HUES6 (cell line): ENCODE measurements around the gene AOPEP.

ENCODE experiments used
- H3K27ac ChIP-seq: 2 replicates; pipeline ENCODE4 v1.7.0; 2013; ENCODE audit warnings: low read depth, mild to moderate bottlenecking, low read length, inconsistent platforms
- H3K27me3 ChIP-seq: 2 replicates; pipeline ENCODE4 v1.6.1; 2013; ENCODE audit warnings: low read length; ENCODE audit not compliant: control insufficient read depth, insufficient read depth
- H3K36me3 ChIP-seq: 2 replicates; pipeline ENCODE4 v1.6.1; 2013; ENCODE audit warnings: low read length; ENCODE audit not compliant: control insufficient read depth, insufficient read depth
- H3K4me1 ChIP-seq: 2 replicates; pipeline ENCODE4 v1.6.1; 2013; ENCODE audit warnings: low read length; ENCODE audit not compliant: control insufficient read depth, insufficient read depth
- H3K4me3 ChIP-seq: 2 replicates; pipeline ENCODE4 v1.5.1; 2013; ENCODE audit warnings: low read depth, low read length
- H3K9ac ChIP-seq: one replicate; pipeline ENCODE4 v1.6.1; 2013; ENCODE audit warnings: mild to moderate bottlenecking, low read length
- H3K9me3 ChIP-seq: 2 replicates; pipeline ENCODE4 v1.6.1; 2013; ENCODE audit warnings: low read depth, low read length; ENCODE audit not compliant: control insufficient read depth, insufficient read depth

The AOPEP gene

DNA sequence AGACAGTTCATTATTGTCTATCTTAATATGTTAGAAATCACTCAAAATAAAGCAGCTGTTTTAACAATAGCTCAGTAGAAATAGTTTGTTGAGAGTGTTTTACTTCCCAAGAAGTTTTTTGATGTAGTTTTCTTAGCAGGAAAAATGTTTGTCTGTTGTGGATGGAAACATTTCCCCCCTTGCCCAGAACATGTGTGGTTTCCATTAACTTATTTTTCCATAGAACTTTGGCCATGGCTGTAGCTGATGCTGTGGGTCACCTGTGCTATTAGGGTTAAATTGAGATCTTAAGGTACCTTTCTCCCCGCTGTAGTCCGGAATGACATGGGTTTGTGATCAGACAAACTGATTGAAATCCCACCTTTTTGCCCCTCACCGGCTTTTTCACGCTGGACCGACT lies 296.2 kb downstream of the AOPEP start:
- no peaks in the 10 kb centered on the region for H3K9me3 ChIP-seq

DNA sequence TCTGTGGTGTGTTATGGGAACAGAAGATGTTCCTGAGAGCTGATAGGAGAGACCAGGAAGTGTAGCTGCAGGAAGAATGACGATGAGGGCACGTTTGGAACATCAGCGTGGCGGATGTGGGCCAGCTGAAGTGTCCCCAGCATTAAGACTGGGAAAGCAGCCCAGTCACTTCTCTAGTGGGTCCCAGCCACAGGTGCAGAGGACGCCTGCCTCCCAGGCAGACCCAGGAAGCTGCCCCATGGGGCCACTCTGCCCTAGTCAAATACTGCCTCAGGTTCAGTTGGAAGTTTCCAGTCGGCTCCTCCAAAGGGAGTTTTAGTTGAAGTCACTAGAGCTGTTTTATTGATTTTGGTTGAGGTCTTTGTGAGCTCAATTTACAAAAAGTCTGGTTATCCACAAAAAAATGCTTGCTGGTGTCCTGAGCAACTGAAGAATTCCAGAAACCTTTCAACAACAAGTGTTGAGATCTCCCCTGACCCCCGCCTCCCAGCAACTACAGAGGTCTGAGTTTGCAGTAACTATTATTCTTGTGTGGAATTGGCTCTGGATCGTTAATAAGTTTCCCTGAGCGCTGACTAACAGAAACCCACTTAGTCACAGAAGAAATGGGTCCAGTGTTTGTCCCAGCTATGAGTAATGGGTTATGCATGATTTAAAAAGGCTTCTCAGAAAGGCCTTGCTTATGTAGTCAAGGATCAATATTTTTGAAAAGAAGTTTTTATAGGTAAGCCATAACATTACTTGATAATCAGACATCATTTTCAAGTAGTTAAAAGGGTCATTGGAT lies 296.9 kb downstream of the AOPEP start:
- Histone ChIP-seq H3K4me1 (peaks cover 7% of the 10 kb centered on the region; the same call in 1 of the 2 replicates), H3K9ac (no peak overlapping the region), H3K9me3 (no peaks in the 10 kb centered on the region), H3K4me3 (no peak overlapping the region), H3K27me3 (no peaks in the 10 kb centered on the region), H3K27ac (no peak overlapping the region), H3K36me3 (peaks cover 4% of the 10 kb centered on the region; the same call in 1 of the 2 replicates)

More for the DNA sequence above, 296.2 kb downstream of the AOPEP start:
- no peak overlapping the region for H3K27ac ChIP-seq
- H3K9ac ChIP-seq, result no peak overlapping the region
- H3K36me3 ChIP-seq, result peaks cover 4% of the 10 kb centered on the region; the same call in 1 of the 2 replicates
- no peak overlapping the region for H3K4me3 ChIP-seq
- no peaks in the 10 kb centered on the region for H3K27me3 ChIP-seq
- H3K4me1 ChIP-seq, result peaks cover 8% of the 10 kb centered on the region; the same call in 1 of the 2 replicates

DNA sequence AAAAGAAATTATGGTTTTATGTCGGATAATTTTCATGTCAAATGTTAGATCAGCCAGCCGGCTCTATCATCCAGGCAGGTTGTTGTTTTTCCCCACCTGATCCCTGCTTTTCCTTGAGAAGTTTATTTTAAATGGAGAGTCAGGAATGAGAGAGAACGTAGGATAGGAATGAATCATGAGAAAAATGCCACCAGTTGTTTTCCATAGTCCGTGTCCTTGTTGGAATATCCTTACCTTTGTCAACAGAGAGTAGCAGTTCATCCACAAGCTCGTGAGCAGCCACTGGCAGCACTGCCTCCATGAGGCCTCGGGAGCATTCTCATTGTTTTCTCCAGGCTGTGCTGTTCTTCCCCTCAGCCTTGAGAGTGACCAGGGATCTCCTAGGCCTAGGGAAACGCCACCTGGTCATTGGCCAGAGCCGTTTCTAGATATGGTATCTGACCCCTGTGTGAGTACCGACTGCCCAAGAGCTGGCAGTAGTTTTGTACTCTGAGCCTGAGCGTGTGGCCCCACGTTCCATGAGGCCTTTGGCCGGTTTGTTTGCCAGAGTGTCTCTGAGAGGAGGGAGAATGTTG lies 297.7 kb downstream of the AOPEP start:
- no peak overlapping the region for H3K4me3 ChIP-seq
- no peaks in the 10 kb centered on the region for H3K9me3 ChIP-seq
- 0 out of 2 replicates have a peak, but pooled peaks cover 4% of the 10 kb centered on the region for H3K4me1 ChIP-seq
- no peak overlapping the region for H3K9ac ChIP-seq
- no peak overlapping the region for H3K27ac ChIP-seq
- no peaks in the 10 kb centered on the region for H3K27me3 ChIP-seq
- H3K36me3 ChIP-seq, result peaks cover 4% of the 10 kb centered on the region; the same call in 1 of the 2 replicates

DNA sequence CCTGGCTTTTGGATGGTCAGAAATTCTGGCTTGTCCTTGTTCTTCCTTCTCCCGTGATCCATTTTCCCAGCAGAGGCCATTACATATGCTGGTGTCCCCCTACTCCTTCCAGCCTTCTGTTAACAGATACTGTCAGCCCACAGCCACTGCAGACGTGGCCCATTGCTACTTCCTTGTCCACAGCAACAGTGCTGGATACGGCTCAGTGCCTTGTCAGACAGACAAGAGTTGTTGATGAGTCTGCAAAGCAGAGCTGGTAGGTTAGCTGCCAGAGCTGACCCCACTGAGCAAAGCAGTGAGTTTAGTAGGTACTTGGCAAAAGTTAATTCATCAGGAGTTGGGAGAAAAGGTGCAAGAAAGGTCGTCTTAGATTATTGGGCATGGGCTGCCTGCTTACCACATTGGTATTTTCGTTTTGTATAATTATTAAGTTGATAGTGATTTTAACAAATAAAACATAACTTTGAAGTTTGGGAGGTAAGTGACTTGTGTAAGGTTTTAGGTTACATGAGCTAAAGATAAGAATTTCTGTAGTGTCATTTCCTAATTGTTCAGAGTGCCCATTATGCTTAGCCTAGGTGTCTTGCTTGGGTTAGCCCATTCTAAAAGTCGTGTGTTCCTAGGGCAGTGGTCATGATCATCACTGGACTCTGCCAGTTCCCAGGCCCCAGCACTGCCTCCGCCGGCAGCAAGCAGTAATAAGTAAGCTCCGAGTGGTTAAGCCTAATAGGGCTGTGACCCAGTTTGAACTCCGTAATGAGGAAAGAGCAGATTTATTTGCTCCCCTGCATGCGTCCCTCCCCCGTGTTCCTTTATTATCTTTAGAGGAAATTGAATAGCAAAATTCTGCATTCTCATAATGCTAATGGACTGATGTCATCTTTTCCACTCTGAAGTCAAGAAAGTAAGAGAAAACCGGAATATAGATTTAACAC lies 299.0 kb downstream of the AOPEP start:
- no peak overlapping the region for H3K4me3 ChIP-seq
- 0 out of 2 replicates have a peak, but pooled peaks cover 4% of the 10 kb centered on the region for H3K4me1 ChIP-seq
- no peaks in the 10 kb centered on the region for H3K9me3 ChIP-seq
- no peaks in the 10 kb centered on the region for H3K36me3 ChIP-seq
- H3K9ac ChIP-seq, result no peak overlapping the region
- no peak overlapping the region for H3K27ac ChIP-seq
- H3K27me3 ChIP-seq, result no peaks in the 10 kb centered on the region

DNA sequence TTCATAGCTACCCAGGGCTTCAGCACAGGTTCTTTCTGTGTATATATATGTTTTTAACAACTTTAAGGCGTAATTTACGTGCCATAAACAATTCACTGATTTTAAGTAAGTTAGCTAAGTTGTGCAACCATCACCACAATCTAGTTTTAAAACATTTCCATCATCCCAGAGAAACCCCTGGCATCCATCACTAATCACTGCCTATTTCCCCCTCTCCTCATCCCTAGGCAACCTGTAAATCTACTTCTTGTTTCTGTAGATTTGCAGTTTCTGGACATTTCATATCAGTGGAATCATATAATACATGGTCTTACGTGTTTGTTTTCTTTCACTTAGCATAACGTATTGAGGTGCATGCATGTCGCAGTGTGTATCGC lies 299.6 kb downstream of the AOPEP start:
- H3K27ac ChIP-seq, result no peak overlapping the region
- H3K9ac ChIP-seq, result no peak overlapping the region
- no peaks in the 10 kb centered on the region for H3K27me3 ChIP-seq
- no peaks in the 10 kb centered on the region for H3K9me3 ChIP-seq
- H3K4me3 ChIP-seq, result no peak overlapping the region
- 0 out of 2 replicates have a peak, but pooled peaks cover 4% of the 10 kb centered on the region for H3K4me1 ChIP-seq
- H3K36me3 ChIP-seq, result no peaks in the 10 kb centered on the region

DNA sequence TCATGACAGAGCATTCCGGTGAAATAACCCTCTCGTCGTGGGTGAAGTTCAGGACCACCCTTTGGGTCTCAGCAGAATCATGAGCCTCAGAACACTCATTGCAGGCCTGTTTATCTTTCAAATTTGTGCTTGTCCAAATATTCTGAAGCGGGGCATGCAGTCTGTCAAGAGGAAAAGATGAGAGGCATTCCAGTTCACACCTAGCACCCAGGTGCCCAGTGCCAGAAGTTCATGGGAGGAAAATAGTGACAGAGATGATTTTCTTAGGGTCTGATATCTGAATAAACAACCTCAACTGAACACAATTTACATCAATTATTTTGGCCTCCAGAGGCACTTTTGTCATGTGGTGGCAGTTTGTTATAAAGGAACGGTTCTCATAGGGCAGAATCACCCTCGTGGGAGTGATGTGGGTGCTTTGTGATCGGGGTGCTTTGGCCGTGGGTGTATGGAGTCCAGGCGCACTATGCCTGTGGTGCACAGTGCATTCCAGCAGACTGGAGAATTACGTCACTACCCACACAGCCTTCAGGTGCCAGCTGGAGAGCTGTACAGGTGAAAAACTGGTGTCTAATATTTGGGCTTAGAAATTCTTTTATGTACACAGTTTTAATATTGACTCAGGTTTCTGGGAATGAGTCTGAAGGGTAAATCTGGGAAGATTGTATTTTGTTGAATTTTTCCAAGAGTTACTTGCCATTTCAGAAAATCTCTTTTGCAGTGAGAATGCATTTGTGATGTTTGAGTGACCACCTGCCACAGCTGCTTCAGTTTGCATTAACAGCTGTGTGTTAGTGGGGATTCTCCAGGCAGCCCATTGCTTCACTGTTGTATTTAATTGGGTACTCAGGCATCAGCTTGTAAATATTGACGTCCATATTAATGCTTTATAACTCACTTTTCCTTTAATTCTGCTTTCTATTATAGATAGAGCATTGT lies 301.7 kb downstream of the AOPEP start:
- Histone ChIP-seq H3K4me3 (no peak overlapping the region), H3K27me3 (no peaks in the 10 kb centered on the region), H3K9me3 (no peaks in the 10 kb centered on the region), H3K4me1 (0 out of 2 replicates have a peak, but pooled peaks cover 4% of the 10 kb centered on the region), H3K27ac (no peak overlapping the region), H3K36me3 (no peaks in the 10 kb centered on the region), H3K9ac (no peak overlapping the region)

DNA sequence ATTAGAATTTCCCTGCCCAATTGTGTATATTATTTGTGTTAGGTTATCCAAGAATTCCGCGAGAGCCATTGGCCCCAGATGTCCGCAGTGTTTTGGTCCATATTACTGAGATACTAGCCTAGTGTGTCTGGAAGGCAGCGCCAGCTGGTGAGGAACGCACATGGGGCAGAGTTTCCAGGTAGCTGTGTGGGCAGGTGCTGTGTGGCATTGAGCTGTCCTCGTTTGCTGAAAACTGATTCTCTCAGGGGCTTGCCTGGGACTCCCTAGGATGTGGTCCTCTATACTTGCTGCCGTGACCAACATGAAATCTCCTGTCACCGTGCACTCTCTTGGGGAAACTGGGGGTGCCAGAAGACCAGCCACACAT lies 302.3 kb downstream of the AOPEP start:
- Histone ChIP-seq H3K4me1 (0 out of 2 replicates have a peak, but pooled peaks cover 4% of the 10 kb centered on the region), H3K9ac (no peak overlapping the region), H3K36me3 (no peaks in the 10 kb centered on the region), H3K9me3 (no peaks in the 10 kb centered on the region), H3K27ac (no peak overlapping the region), H3K27me3 (no peaks in the 10 kb centered on the region), H3K4me3 (no peak overlapping the region)

DNA sequence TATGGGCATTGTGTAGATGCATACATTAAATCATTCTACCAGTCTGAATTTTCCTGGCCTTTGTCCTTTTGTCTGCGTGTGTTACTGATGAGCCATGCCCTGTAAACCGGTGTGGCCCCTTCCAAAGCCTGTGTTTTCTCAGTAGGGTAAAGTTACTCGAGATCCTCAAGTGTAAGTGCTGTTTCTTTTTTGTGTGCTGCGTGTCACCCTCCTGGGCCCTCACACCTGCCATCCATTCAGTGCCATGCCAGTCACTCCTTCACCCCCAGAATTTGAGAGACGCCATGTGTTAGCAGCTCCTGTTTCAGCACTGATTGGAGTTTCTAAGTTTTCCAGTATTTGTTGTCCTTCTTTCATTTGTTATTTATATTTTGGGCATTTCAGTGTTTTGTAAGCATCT lies 302.8 kb downstream of the AOPEP start:
- H3K27ac ChIP-seq, result no peak overlapping the region
- no peaks in the 10 kb centered on the region for H3K27me3 ChIP-seq
- no peak overlapping the region for H3K9ac ChIP-seq
- H3K4me3 ChIP-seq, result no peak overlapping the region
- H3K4me1 ChIP-seq, result 0 out of 2 replicates have a peak, but pooled peaks cover 4% of the 10 kb centered on the region
- no peaks in the 10 kb centered on the region for H3K36me3 ChIP-seq
- H3K9me3 ChIP-seq, result no peaks in the 10 kb centered on the region

DNA sequence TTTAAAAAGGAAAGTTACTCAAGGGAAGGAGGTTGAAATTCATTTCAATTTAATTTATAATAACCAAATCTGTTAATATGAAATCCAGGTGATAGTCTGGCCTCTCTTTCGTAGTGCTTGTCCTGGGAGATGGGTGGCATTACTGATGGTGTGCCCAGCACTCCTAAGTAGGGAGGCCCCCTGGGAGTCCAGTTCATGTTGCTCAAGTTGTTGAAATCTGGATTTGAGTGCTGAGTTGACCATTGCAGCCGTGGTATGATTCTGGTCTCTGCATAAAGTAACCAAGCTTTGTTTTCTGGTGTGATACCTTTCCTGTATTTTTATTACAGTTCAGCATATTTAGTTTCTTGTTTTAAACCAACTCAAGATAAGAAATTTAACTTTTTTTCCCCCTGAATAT lies 303.2 kb downstream of the AOPEP start:
- H3K27me3 ChIP-seq, result no peaks in the 10 kb centered on the region
- H3K27ac ChIP-seq, result no peak overlapping the region
- no peak overlapping the region for H3K4me3 ChIP-seq
- no peaks in the 10 kb centered on the region for H3K9me3 ChIP-seq
- H3K36me3 ChIP-seq, result no peaks in the 10 kb centered on the region
- H3K9ac ChIP-seq, result no peak overlapping the region
- 0 out of 2 replicates have a peak, but pooled peaks cover 4% of the 10 kb centered on the region for H3K4me1 ChIP-seq

DNA sequence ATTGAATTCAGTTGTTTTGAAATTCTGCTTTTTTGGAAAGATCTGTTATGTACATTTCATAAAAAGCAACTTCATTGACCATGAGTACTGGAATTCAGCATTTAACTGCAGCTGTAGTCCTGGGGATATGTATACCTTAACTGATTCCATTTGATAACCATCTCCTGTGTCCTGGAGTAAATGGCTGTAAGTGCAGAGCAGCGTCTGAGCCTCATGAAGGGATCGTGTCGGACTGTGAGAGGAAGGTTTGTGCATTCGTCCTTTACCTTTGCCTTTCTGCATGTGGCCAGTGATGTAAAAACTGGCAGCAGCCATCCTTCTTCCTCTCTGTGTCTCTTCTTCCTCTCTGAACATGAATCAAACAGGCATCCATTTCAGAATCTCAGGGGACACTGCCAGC lies 303.8 kb downstream of the AOPEP start:
- Histone ChIP-seq H3K27me3 (no peaks in the 10 kb centered on the region), H3K4me3 (no peak overlapping the region), H3K9ac (no peak overlapping the region), H3K36me3 (no peaks in the 10 kb centered on the region), H3K4me1 (0 out of 2 replicates have a peak, but pooled peaks cover 2% of the 10 kb centered on the region), H3K9me3 (no peaks in the 10 kb centered on the region), H3K27ac (no peak overlapping the region)
